SKM-1 (cell line): ENCODE measurements around the gene ATMIN.

Experiments used
- DNase-seq: peaks from one replicate; lab custom pipeline; 2025; ENCODE audit not compliant: unreplicated experiment; lab: John Stamatoyannopoulos, UW

Gene ATMIN

DNA sequence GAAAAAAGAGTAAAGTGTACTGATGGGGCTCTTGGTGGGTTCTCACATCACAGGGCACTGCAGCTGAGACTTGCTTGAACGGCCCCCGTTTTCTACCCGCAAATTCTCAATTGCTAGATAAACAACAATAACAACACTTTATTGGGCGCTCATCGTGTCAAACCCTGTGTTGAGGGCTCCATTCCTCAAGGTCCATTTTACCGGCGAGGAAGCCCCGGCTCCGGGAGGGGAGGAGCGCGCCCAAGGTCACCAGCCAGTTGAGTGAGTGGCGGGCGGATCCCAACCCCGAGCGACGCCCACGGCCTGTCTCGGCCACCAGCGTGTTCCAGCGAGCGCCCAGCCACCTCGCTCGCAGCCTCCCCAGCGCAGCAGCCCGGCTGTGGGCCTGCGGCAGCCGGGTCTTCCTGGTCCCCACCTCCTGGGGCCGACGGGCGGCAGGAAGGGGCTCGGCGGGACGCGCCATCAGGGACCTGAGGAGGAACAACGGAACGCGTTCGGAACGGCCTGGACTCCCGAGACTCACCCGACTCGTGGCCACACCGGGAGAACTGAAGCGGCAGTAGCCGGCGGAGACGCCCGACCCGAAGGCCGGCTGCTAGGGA is 29.3 kb upstream of the ATMIN start:
- no peak for DNase-seq

DNA sequence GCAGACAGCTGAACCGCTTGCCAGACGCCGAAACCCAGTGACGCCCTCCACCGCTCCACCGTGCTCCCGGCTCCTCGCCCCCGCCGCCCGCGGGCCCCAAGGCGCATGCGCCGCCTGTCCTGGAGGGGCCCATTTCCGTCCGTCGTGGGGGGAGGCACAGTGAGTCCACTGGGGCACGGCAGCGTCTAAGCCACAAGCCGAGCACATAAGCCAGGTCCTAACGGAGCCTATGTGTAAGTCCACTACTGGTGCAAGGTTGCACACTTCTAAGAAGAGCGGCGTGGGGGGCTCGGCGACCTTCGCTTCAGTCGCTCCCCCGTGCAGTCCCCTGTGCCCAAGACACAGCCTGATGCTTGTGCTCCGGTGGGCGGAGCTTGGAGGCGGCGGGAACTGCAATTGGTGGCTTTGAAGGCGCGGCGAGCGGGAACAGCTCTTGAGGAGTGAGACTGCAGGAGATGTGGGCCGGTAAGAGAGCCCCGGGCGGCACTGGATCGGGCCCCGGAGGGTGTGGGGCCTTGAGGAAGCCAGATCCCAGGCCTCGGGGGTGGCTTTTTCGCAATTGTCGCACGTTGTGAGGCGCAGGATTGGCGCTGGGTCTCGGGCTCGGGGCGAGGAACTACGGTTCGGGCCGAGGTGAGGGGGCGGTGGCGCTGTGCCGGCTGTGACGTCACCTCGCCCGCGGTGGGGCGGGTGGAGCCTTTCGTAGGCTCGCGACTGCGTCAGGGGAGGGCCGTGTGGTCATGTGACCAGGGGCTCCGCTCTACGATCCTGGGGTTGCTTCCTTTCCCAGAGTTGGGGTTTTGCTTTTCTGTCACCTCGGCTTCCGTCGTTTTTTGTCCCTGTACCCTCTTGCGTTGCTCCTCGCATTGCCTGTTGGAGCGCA is 28.6 kb upstream of the ATMIN start, which contains the start of the genes CENPN and CMC2:
Gene CENPN (plus strand): TSS at position 402 of the 883 bp plus-strand sequence. CDS start 4,726 bp downstream, outside the sequence.
Gene CMC2 (minus strand): TSS at position 73 of the 883 bp plus-strand sequence. CDS start 9,491 bp downstream, outside the sequence.
- DNase-seq: peak; percentile 88

DNA sequence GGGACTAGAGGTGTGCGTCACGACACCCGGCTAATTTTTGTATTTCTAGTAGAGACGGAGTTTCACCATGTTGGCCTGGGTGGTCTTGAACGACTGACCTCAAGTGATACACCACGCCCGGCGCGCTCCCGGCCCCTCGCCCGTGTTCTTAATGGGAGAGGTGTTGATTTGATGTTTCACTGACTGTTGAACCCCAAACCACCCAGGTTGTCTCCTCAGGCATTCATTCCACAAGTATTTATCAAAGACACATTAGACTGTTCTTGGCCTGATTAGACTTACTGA is 27.2 kb upstream of the ATMIN start:
- DNase-seq: no peak

DNA sequence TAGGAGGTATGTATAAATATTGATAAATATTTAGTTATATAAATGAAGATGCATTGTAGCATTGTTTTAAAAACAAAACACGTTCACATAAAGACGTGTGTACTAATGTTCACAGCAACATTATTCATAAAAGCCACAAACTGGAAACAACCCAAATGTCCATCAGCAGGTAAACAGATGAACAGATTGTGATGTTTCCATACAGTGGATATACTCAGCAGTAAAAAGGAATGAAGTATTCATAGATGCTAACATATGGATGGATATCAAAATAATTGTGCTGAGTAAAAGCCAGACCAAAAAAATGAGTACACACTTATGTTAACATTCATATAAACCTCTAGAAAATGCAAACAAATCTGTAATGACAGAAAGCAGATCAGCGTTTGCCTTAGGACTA is 22.7 kb upstream of the ATMIN start:
- no peak for DNase-seq

DNA sequence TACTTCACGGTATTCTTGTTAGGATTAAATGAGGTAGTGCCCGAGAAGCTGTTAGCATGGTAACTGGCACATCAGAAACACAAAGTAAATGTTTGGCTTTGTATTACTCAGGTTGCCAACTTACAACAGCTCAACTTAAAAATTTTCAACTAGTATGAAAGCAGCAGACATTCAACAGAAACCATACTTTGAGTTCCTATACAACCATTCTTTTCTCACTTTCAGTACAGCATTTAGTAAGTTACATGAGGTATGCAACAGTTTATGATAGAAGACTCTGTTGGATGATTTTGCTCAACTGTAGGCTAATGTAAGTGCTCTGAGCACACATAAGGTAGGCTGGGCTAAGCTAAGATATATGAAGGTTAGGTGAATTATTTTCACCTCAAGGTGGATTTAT is 21.0 kb upstream of the ATMIN start:
- no peak for DNase-seq

DNA sequence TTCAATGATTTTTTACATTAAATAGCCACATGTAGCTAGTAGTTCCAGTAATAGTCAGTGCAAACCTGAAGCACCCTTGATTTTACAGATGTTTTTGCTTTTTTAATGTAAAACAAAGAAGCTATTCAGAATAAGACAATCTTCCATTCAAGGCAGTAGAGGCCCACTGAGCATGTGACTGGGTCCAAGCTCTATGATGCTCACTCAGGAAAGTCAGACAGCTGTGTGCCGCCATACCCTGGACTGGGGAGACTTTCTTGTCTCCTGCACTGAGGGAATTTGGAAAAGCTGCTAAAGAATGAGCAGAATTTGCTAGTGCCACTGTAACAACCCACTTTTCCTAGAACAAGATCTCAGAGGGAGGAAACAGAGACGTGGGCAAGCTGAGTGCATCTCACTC is 17.1 kb upstream of the ATMIN start:
- no peak for DNase-seq

DNA sequence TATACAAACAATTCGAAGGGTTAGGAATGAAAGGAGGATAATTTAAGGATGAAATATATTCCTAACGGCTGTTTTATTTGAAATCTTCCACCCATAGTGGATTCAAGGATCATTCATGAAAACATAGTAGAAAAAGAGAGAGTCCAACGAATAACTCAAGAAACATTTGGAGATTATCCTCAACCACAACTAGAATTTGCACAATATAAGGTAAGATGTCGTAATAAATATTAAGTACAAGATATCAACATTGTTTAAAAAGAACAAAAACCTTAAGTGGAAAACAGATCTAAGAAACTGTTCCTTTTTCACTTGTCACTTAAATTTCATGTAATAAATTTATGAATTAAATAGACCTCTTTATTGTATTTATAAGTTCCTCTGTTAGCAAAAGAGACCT is 9.2 kb upstream of the ATMIN start:
- no peak for DNase-seq

DNA sequence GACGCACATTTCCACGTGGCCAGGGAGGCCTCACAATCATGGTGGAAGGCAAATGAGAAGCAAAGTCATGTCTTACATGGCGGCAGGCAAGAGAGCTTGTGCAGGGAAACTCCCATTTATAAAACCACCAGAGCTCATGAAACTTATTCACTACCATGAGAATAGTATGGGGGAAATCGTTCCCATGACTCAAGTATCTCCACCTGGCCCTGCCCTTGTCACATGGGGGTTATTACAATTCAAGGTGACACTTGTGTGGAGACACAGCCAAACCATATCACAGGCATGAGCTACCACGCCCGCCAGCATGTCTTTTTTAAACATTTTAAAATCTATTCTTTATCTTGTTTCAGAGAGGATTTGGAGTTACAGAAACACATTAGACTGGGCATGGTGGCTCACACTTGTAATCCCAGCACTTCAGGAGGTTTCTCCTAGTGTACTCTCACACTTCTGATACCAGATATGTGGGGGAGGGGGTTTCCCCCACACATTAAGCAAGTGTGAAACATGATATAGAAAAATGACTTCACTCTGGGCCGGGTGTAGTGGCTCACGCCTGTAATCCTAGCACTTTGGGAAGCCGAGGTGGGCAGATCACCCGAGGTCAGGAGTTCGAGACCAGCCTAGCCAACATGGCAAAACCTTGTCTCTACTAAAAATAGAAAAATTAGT is 5.6 kb upstream of the ATMIN start:
- no peak for DNase-seq

DNA sequence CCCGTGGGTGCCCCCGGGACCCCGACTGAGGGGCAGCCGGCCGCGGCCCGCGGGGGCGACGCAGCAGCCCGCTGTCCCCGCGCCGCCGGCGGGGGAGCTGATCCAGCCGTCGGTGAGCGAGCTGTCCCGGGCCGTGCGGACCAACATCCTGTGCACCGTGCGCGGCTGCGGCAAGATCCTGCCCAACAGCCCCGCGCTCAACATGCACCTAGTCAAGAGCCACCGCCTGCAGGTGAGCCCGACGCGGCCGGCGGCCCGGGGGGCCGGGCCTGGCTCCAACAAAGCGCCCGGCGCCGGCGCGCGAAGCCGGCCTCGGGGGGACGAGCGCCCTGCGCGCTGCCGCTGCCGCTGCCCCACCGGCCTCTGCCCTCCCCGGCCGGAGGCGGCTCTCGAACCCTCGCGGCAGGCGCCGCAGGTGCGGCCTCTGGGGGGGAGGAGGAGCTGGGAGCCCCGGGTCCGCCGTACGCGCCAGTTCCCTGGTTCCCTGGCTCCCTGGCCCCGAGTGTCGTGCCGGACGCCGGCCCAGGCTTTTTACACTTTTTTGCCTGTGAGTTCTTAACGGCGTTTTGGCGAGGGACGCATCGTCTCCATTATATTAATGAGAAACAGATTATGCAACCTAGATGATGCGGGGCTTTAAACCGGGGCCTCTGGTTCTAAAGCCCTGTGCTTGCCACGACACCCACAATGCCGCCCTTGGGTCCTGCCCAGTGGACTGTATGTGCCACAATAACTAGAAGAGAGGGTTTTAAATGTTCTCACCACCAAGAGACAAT is 521 bp downstream of the ATMIN start:
- no peak for DNase-seq

DNA sequence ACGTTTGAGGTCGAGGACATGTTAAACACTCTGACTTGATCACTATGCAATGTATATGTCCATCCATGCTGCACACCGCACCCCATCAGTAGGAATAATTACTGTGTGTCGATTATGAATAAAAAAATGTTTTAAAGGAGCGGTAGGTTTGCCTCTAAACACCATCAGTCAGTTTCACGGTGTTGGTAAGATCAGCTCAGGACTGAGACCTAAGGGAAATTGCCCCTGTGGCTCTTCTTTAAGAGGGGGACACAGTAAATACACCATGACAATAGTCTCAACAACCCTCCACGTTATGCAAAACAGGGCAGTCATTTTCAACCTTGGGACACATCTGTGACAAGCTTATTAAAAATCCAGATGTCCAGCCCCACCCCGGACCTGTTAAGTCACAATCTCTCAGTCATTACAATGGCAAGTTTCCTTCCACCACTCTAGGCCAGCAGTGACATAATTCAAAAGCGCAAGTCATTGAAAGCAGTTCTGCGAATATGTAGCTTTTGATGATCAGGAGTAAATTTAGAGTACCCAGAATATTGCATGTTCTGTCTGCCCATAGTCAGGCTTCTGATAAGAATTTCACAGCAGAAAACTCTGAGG is 1.2 kb downstream of the ATMIN start:
- no peak for DNase-seq

DNA sequence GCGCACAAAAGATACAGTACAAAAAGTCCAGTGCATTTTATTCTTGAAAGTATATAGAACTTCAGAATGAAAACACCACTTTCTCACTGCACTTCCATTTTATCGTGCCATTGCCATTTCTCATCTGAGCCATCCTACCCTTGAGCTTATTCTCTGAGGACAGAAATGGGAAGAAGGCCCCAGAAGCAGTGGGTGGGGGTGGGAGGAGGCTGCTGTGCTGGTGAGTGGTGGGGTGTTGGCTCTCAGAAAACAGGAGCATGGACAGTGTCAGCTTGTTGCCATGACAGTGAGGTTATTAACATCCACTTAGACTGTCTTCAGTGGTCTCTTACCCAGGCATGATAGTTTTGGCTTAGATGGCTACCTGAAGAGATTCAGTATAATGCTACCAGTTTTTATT is 4.5 kb downstream of the ATMIN start:
- DNase-seq: no peak

DNA sequence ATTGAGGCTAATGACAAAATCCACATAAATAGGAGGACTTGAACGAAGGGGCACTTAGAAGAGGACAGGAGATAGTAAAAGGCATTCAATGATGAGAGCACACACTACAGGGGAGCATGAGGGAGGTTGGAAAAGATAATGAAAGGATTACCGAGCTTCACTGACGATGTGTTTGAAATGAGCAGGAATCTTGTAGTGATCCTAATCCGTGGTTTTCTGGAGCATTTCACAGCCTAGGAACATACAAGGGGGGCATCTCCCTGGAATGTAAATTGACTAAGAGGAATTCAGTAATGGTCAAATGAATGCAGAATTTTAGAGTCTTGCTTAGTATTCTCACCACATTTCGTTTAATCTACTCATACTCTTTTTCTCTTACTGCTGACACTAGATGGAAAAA is 5.2 kb downstream of the ATMIN start:
- DNase-seq: no peak

DNA sequence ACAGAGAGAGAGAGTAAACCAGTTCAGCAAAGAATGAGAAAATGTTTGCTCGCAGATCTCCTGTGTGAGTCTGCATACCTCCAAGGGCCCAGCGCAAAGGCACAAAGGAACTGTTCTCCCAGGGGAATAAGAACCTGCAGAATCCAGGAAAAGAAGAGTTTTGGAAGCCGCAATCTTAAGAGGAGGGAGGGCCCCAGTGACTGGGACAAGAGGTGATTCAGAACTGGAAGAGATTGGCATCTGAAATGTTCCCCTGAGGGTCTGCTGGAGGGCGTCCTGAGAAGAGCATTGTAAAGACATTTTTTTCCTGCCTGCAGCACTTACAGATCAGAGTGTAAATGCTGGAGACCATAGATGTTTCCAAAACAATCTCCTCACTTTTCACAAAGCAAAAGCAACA is 6.1 kb downstream of the ATMIN start:
- no peak for DNase-seq

DNA sequence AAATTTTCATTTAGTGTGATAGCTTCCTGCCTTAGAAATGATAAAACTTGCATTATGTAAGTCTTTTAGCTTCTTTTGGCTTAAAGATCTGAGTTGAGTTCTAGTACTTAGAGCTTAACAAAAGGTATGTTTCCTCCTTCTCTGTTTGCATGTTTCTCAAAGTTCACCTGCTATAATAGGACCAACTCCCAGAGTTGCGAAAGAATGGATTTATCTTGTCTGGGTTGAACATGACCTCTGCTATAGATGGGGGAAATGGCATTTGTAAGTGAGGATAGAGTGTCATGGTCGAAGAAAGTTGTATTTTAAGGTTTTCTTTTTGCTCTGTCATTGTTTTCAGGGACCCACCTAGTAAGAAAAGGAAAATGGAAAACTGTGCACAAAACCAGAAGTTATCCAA is 7.2 kb downstream of the ATMIN start:
- no peak for DNase-seq

DNA sequence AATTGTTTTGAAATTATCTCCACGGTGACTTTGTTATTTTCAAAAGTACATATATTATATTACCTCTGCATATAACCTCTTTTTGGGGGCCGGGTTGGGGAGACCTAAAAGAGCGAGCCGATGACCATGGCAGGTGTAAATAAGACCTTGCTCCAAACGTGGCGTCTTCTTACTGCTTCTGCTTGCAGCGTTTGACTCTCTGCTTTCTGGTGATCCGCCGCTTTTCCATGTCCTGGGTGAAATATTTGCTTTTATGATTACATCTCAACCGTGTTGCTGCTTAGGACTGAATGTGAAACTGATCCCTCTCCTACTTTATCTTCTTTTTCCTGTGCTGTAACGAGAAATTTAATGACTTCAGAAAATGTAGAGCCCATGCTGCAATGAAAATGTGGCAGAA is 18.1 kb downstream of the ATMIN start:
- DNase-seq: no peak

DNA sequence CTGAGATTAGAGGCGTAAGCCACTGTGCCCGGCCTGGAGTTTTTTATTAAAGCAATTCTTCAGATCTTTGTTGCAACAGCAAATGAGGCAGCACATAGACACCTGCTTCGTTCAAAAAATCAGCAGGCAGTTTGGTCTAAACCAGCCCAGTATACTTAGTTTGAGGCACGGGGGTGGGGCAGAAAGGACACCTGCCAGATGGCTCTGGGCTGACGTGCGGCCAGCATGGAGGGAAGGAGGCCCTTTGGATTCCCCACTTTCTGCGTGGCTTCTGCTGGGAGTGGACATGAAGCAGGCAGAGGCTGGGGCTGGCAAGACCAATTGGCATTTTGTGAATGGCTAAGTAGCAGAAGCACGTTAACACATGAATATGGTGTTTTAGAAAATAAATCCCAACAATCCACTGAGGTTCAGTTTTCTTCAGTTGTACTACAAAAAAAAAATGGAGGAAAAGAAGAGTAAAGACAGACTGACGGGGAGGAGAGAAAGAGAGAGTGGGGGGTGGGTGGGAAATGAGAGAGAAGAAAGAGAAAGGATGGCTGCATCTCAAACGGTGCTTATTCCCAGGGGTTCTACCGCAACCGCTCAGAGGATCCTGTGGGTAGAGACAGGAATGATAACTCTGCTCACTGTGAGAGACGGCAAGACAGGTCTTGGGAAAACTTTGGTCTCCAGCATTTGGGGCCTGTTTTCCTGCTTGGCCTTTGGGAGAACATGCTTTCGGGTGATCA is 25.1 kb downstream of the ATMIN start:
- DNase-seq: no peak

DNA sequence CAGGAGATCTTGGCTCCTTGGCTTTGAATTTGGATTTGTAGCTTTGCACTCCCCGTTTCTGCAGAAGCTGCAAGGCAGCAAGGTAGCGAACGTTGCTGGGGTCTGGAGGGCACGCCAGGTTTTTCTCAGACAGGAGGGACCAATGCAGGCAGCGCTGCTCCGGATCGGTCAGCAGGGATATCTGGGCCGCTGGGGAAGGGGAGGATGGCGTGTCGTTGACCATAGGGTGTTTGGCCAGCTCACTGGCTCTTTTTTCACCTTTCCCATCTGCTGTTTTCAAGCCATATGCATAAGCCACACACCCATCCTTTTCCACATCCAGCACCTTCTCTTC is 25.6 kb downstream of the ATMIN start:
- DNase-seq: no peak

DNA sequence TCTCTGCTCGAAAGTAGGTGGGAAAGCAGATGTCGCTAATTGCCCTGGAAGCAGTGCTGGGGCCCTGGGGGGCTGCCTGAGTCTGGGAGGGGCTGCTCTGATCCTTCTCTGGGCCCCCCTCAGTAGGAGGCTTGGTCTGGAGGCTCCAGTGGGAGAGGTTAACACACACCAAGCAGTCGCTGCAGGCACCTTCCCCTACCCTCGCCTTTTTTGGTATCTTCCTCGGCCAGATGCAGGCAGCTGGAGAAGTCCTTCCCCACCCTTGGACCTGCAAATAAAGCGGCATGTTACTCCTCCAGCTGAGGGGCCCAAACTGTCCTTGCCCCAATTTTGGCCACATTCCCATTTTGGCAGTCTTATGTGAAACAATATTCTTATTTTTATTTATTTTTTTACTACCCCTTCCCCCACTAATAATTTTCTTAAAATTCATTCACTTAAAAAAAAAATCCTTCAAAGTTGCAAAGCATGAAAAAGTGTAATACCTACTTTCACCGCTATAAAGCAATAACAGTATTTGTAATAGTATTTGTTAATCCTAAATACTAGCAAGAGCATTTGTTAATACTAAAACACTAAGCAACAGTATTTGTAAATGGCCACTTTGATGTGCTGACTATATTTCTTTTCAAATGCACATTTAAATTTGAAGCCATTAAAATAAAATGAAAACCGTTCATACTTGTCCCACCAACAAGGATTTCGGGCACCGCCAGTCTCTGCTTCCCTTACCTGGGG is 26.4 kb downstream of the ATMIN start:
- DNase-seq: no peak

DNA sequence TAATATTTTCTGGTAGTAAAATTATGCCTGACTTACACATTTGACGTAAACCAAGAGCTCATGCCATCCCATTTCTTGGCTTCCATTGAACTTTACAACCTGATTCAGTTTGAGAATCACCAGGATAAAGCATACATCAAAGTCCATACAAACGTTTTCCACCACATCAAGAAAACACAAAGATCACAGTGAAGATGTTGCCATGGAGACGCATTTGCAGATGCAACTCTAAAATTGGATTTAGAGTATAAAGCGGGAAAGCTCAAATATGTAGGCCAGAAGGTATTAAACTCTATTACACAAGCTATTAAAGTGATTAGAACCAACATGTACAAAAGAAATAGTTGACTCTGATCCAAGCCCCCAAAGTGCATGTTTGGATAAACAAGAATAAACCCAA is 31.0 kb downstream of the ATMIN start:
- DNase-seq: no peak

DNA sequence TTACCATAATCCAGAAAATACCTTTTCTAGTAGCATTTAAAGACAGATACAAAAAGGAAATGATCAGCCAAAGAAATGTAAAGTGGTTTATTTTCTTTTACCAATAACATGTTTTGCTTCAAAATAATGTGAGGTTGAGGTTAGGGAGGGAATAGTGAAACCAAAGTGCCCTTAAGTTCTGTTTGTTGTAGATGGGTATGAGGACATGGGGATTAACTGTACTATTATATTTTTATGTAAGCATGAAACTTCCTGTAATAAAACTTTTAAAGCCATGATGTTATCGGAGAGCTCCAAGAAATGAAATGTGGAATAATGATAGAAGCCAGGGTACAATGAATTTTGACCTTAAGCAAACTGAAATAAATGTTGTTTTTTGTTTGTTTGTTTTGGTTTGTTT is 31.5 kb downstream of the ATMIN start:
- no peak for DNase-seq
